Activated CD8-positive, alpha-beta T cell treated with anti-CD3 and anti-CD28 coated beads, Interleukin-2, amount 10 ng/mL, durations not matched to agents 7 days and 5 days (primary cell): ENCODE data around the gene PCGF3. TPM values are rescaled to one million over a fixed set of nuclear protein-coding genes. Genes with fewer than 3 reads are reported as not detected.
"Not testable (repeated sequence)": the region's sequence is repeated elsewhere in the genome, so short reads cannot be mapped to it uniquely, and the experiment has no call there.

Experiments
- ATAC-seq: fragments of 150-1000 bp; cut with Tn5 transposase; one replicate; pipeline ENCODE4 v1.10.0; 2021; ENCODE audit warnings: moderate library complexity
- CTCF ChIA-PET: fragments of 350-600 bp; sonication (Branson Sonifier 250); formaldehyde crosslinking; loops from one replicate; lab custom pipeline; 2021; ENCODE audit warnings: antibody characterized with exemption; lab: Charles Lee
- POLR2A ChIA-PET: fragments of 350-600 bp; sonication (Branson Sonifier 250); formaldehyde crosslinking; loops from one replicate; lab custom pipeline; 2021; ENCODE audit warnings: antibody characterized with exemption; lab: Charles Lee
- DNase-seq: peaks from one replicate; pipeline ENCODE4 v3.0.0-alpha.2; 2020
- H3K27ac Mint-ChIP-seq: one replicate; pipeline ENCODE4 v1.8.0; 2021; ENCODE audit warnings: mild to moderate bottlenecking, mixed read lengths
- H3K27me3 Mint-ChIP-seq: one replicate; pipeline ENCODE4 v1.8.0; 2021; ENCODE audit warnings: low read depth, mixed read lengths
- H3K36me3 Mint-ChIP-seq: one replicate; pipeline ENCODE4 v1.8.0; 2021; ENCODE audit warnings: low read depth, mixed read lengths
- H3K4me1 Mint-ChIP-seq: one replicate; pipeline ENCODE4 v1.8.0; 2021; ENCODE audit warnings: low read depth, mixed read lengths
- H3K4me3 Mint-ChIP-seq: one replicate; pipeline ENCODE4 v1.8.0; 2021; ENCODE audit warnings: mild to moderate bottlenecking, mixed read lengths
- H3K9me3 Mint-ChIP-seq: one replicate; pipeline ENCODE4 v1.8.0; 2022; ENCODE audit warnings: mixed read lengths; ENCODE audit not compliant: insufficient read depth
- total RNA-seq, 2 experiments: library from RNA; stranded (reverse); gene quantifications; one replicate each; pipeline ENCODE4 v1.2.3, GENCODE V29; 2021

The PCGF3 gene
- total RNA-seq, 2 experiments from 2014 or later = 33.5 to 36.2 TPM

DNA sequence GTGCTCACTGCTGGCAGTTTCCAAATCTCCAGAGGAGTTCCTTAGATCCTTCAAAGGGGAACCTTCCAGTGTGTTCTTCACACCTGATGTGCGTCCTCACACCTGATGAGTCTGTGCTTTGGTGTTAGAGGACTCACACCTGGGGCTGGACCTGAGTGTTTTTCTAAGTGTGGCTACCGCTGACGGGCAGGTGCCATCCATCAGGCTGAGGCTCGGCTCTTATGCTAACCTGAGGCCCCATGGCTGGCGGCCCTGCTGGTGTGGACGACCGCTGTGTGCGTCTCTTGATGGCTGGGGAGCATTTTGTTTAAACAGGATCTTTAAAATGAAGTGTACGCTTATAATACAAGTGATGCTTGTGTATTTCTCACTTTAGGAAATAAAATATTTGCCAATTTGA, 28.4 kb downstream of the PCGF3 start:
- no peak for ATAC-seq

DNA sequence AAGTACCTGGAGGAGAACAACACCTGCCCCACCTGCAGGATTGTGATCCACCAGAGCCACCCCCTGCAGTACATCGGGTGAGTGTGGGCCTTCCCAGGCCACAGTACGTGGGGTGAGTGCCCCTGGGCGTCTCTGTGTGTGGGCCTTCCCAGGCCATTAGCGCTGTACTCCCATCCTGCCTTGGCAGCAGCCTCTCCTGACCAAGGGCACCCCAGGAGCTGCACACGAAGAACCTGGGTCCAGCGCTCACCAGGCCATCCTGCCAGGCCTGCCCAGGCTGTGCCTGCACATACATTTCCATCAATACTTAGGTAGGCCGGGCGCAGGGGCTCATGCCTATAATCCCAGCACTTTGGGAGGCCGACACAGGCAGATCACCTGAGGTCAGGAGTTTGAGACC, 29.3 kb downstream of the PCGF3 start:
- H3K27me3 Mint-ChIP-seq = no peaks in the 10 kb centered on the region
- ChIA-PET CTCF (no interaction called here), POLR2A (interaction anchor here (0.7 kb wide), 1 partner anchor 17 kb away, joined by 3 read pairs; no protein-coding TSS in a partner anchor)
- H3K27ac Mint-ChIP-seq = no peak overlapping the region
- peaks cover 38% of the 10 kb centered on the region for H3K36me3 Mint-ChIP-seq
- DNase-seq (no peak), ATAC-seq (no peak)
- no peak overlapping the region for H3K4me3 Mint-ChIP-seq
- H3K9me3 Mint-ChIP-seq = no peaks in the 10 kb centered on the region
- no peaks in the 10 kb centered on the region for H3K4me1 Mint-ChIP-seq

More for the DNA sequence above, 28.4 kb downstream of the PCGF3 start:
- no peak for DNase-seq
- no peaks in the 10 kb centered on the region for H3K9me3 Mint-ChIP-seq
- CTCF ChIA-PET = no interaction called here
- no peak overlapping the region for H3K27ac Mint-ChIP-seq
- H3K36me3 Mint-ChIP-seq = peaks cover 34% of the 10 kb centered on the region
- POLR2A ChIA-PET = no interaction called here
- H3K4me1 Mint-ChIP-seq = no peaks in the 10 kb centered on the region
- no peak overlapping the region for H3K4me3 Mint-ChIP-seq
- H3K27me3 Mint-ChIP-seq = no peaks in the 10 kb centered on the region

DNA sequence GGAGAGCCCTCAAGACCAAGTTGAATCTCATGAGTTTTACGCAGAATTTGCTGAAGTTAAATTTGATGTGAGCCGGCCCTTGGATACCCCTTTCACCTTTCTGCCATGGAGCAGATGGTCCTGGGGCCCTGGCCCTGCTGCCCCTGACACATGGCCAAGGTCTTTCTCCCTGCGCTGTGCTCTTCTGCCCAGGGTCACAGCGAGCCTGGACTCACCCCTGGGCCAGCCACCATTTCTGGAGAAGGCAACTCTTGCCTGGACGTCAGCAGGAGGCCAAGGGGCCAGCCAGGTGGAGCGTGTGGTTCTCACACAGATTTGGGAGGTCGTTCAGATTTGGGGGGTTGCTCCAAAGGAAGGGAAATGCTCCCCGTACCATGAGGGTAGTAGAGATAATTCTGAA, 30.0 kb downstream of the PCGF3 start:
- Mint-ChIP-seq H3K27ac (no peak overlapping the region), H3K27me3 (no peaks in the 10 kb centered on the region), H3K36me3 (peaks cover 36% of the 10 kb centered on the region), H3K9me3 (no peaks in the 10 kb centered on the region), H3K4me3 (no peak overlapping the region), H3K4me1 (no peaks in the 10 kb centered on the region)
- ChIA-PET POLR2A (no interaction called here), CTCF (no interaction called here)
- ATAC-seq (no peak), DNase-seq (no peak)

DNA sequence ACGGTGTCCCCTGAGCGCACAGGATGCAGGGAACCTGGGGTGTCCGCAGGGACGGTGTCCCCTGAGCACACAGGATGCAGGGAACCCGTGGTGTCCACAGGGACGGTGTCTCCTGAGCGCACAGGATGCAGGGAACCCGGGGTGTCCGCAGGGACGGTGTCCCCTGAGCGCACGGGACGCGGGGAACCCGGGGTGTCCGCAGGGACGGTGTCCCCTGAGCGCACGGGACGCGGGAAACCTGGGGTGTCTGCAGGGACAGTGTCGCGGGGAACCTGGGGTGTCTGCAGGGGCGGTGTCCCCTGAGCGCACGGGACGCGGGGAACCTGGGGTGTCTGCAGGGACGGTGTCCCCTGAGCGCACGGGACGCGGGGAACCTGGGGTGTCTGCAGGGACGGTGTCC, 30.9 kb downstream of the PCGF3 start:
- DNase-seq, H3K4me3 Mint-ChIP-seq, CTCF ChIA-PET, H3K27me3 Mint-ChIP-seq, POLR2A ChIA-PET, ATAC-seq, H3K4me1 Mint-ChIP-seq, H3K9me3 Mint-ChIP-seq, H3K27ac Mint-ChIP-seq: not testable (repeated sequence)
- peaks cover 31% of the 10 kb centered on the region for H3K36me3 Mint-ChIP-seq

DNA sequence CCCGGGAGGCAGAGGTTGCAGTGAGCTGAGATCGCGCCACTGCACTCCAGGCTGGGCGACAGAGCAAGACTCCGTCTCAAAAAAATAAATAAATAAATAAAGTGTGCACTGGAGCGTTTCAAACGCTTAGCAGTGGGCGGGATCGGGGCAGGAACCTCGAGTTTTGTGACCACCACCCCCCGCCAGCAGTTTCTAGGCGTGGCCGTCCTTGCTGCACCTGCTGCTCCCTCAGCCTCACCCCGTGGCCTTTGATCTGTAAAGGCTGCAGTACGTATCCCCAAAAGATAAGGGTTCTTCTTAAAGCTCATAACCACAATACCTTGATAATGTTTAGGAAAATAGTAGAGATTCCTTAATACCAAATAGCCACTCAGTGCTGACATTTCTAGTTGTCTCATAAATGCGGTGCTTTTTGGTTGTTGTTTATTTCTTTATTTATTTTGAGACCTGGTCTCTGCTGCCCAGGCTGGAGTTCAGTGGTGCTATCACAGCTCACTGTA, 33.2 kb downstream of the PCGF3 start:
- Mint-ChIP-seq H3K9me3 (no peaks in the 10 kb centered on the region), H3K4me1 (no peaks in the 10 kb centered on the region), H3K4me3 (no peak overlapping the region), H3K36me3 (peaks cover 30% of the 10 kb centered on the region), H3K27me3 (no peaks in the 10 kb centered on the region), H3K27ac (no peak overlapping the region)
- ChIA-PET POLR2A (no interaction called here), CTCF (no interaction called here)
- DNase-seq = no peak
- ATAC-seq = no peak

DNA sequence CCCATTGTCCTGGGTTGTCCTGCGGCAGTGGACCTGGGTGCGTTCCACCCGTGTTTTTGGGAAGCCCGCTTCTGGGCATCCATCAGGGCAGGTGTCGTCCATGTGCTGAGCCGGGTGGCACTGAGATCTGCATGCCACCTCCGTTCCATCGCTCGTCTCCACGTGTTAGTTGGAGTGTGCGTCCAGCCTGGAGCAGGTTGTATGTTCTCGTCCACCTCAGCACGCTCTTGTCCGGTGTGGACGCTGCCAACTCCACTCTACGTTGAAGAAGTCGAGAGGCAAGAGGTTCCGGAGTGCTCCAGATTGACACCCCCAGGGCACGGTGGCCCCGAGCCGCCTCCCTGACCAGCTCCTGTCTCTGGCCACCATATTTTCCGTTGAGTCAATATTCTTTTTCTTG, 33.9 kb downstream of the PCGF3 start:
- ATAC-seq (no peak), DNase-seq (no peak)
- Mint-ChIP-seq H3K27ac (no peak overlapping the region), H3K4me1 (no peaks in the 10 kb centered on the region), H3K36me3 (peaks cover 30% of the 10 kb centered on the region), H3K27me3 (no peaks in the 10 kb centered on the region), H3K4me3 (no peak overlapping the region), H3K9me3 (no peaks in the 10 kb centered on the region)
- CTCF ChIA-PET = no interaction called here
- POLR2A ChIA-PET = interaction anchor here (1.0 kb wide), 1 partner anchor 192 kb away, joined by 3 read pairs; the partner anchor contains the start of gene GAK

DNA sequence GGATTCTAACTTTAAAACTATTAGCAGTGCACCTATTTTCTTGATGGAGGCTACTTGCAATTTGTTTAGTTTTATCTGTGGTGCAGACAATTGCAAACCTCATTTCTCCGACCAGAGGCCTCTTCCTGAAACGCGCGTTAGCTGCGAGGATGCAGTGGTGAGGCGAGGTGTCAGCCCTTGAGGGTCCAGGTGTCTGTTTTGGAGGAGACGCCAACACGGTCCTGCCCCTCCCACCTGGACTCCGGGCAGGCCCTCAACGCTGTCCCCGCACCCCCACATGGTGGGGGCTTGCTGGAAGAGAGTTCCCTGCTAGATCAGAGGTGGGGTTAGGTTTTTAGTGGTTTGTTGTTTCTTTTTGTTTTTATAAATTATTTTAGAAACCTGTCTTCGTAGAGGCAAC, 34.4 kb downstream of the PCGF3 start:
- H3K4me3 Mint-ChIP-seq = no peak overlapping the region
- POLR2A ChIA-PET = interaction anchor here (1.0 to 1.1 kb wide), 2 partner anchors 39 to 192 kb away, joined by 3 read pairs; partner anchors contain the start of gene GAK
- no peaks in the 10 kb centered on the region for H3K9me3 Mint-ChIP-seq
- H3K27me3 Mint-ChIP-seq = no peaks in the 10 kb centered on the region
- peaks cover 25% of the 10 kb centered on the region for H3K36me3 Mint-ChIP-seq
- DNase-seq = no peak
- H3K4me1 Mint-ChIP-seq = no peaks in the 10 kb centered on the region
- no peak for ATAC-seq
- no peak overlapping the region for H3K27ac Mint-ChIP-seq
- CTCF ChIA-PET = interaction anchor here (1.4 kb wide), 1 partner anchor 139 kb away, joined by 3 read pairs; no protein-coding TSS in a partner anchor

DNA sequence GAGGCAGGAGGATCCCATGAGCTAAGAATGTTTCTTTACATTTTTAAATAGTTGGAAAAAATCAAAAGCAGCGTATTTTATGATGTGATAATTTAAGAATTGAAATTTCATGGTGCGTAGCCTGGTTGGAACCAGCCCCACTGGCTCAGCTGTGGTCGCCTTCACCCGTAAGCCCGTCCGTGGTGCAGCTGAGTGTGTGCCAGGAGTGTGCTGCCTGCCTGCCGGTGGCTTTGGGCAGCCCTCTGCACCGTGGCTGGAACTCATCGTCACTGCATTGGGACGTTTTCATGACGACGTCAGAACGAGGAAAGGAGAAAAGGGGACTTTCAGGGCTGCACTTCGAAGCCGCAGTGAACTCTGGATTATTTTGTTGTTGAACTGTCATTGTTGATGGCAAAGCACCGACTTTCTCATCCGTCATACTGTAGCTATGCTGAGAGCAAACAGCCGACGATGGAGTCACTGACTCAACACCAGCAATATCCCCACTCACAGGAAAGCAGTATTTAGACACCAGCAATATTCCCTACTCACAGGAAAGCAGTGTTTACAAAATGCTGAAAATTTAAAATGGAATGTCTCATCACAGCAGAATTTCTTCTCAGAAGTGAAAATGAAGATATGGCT, 35.1 kb downstream of the PCGF3 start:
- H3K27me3 Mint-ChIP-seq = no peaks in the 10 kb centered on the region
- no peak for DNase-seq
- ATAC-seq = no peak
- no peak overlapping the region for H3K27ac Mint-ChIP-seq
- peaks cover 20% of the 10 kb centered on the region for H3K36me3 Mint-ChIP-seq
- H3K4me3 Mint-ChIP-seq = no peak overlapping the region
- no peaks in the 10 kb centered on the region for H3K4me1 Mint-ChIP-seq
- no peaks in the 10 kb centered on the region for H3K9me3 Mint-ChIP-seq
- ChIA-PET POLR2A (interaction anchor here (0.6 to 1.1 kb wide), 2 partner anchors 39 to 76 kb away, joined by 3 read pairs; no protein-coding TSS in a partner anchor), CTCF (interaction anchor here (0.7 to 1.5 kb wide), 3 partner anchors 9 to 247 kb away, joined by 3 to 6 read pairs (median 4); partner anchors contain the start of gene IDUA)

DNA sequence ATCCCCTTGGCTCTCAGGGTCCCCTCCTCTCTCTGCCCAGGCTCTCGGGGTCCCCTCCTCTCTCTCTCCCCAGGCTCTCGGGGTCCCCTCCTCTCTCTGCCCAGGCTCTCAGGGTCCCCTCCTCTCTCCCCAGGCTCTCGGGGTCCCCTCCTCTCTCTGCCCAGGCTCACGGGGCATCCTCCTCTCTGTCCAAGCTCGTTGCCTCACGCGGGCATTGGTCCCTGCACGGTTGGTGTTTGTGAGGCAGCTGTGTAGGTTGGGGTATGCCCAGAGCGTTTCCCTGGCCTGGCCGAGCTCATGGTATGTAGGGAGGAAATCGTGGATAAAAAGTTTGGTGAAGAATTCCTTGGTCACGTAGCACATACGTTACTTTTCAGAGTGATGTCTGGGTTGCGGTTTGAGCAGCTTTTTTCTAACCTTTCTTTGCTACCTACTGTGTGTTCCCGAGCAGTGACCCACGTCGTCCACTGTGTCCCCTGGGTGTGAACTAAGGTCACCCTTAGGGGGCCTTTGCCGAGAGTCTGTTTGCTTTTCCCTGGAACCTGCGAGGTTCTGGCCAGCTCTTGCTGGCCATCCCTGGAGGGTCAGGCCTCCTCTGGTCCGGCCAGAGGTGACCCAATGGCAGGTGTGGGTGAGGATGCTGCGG, 36.6 kb downstream of the PCGF3 start:
- CTCF ChIA-PET = interaction anchor here (0.6 to 2.1 kb wide), 25 partner anchors 8 to 1103 kb away, joined by 3 to 34 read pairs (median 4); partner anchors contain the start of genes ATP5ME, DGKQ, IDUA and MYL5
- no peak overlapping the region for H3K27ac Mint-ChIP-seq
- DNase-seq (no peak), ATAC-seq (no peak)
- H3K36me3 Mint-ChIP-seq = peaks cover 20% of the 10 kb centered on the region
- H3K27me3 Mint-ChIP-seq = no peaks in the 10 kb centered on the region
- POLR2A ChIA-PET = interaction anchor here (0.8 to 1.2 kb wide), 3 partner anchors 11 to 190 kb away, joined by 3 read pairs; partner anchors contain the start of genes GAK and TMEM175
- no peak overlapping the region for H3K4me3 Mint-ChIP-seq
- no peaks in the 10 kb centered on the region for H3K4me1 Mint-ChIP-seq
- no peaks in the 10 kb centered on the region for H3K9me3 Mint-ChIP-seq

DNA sequence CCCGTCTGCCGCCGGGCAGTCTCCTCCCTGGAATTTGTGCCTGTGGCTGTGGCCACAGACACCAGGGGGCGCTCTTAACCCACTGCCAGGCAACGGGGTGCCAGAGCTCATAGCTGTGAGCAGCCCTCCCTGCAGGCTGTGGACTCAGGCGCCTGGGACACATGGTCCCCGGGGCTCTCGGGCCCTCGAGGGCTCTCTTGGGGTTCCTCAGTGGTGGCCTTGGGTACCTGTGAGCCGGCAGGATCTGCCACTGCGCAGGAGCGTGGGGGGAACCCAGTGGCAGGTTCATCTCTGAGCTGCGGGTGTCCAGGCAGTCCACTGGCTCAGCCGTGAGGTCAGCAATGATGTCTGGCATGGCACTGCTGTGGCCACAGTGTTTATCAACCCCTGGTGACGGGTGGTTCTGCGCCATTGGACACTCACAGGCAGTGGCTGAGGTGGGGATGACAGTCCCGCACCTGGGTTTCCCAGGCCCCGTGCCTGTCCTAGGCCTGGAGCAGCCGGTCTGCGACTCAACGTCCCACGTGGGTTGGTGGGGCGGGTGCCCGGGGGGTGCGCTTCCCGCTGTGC, 37.2 kb downstream of the PCGF3 start:
- DNase-seq (peak; percentile 82), ATAC-seq (peak; percentile 90)
- H3K9me3 Mint-ChIP-seq = no peaks in the 10 kb centered on the region
- H3K4me3 Mint-ChIP-seq = no peak overlapping the region
- POLR2A ChIA-PET = interaction anchor here (1.0 to 1.2 kb wide), 2 partner anchors 10 to 189 kb away, joined by 3 read pairs; partner anchors contain the start of genes GAK and TMEM175
- H3K27ac Mint-ChIP-seq = no peak overlapping the region
- no peaks in the 10 kb centered on the region for H3K4me1 Mint-ChIP-seq
- H3K36me3 Mint-ChIP-seq = peaks cover 22% of the 10 kb centered on the region
- CTCF ChIA-PET = interaction anchor here (0.6 to 2.1 kb wide), 24 partner anchors 10 to 1102 kb away, joined by 3 to 34 read pairs (median 4); partner anchors contain the start of genes ATP5ME, DGKQ, GAK and IDUA
- H3K27me3 Mint-ChIP-seq = no peaks in the 10 kb centered on the region

DNA sequence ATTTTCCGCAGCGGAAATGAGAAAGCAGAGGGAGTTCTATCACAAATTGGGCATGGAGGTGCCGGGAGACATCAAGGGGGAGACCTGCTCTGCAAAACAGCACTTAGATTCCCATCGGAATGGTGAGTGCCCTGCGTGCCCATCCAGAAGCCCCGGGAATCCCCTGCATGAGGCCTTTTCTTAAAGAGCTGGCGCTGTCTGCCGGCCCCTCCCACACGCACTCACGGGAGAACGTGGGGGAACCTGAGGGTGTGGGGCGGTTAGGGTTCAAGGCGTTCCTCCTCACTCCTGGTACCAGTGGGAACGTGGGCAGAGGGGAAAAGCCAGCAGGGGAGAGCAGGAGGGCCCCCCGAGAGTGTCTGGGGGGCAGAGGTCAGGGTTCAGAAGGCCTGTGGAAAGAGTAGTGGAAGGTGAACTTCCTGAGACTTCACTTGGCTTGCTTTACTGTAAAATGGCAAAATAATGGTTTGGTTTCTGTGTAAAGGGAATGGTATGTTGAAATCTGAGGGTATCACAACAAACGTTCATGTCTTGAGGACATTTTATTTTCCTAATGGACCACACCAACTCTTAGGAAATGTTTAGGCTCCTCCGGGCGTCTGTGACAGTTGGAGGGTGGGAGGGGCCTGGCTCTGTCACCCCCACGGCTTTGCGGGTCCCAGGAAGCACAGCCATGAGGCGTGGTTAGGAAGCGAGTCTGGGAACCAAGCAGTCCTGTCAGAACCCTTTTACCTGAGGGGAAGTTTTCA, 38.0 kb downstream of the PCGF3 start:
- Mint-ChIP-seq H3K4me3 (no peak overlapping the region), H3K27ac (peak overlapping the region; percentile 6), H3K9me3 (no peaks in the 10 kb centered on the region), H3K27me3 (no peaks in the 10 kb centered on the region), H3K36me3 (peaks cover 27% of the 10 kb centered on the region), H3K4me1 (no peaks in the 10 kb centered on the region)
- ChIA-PET CTCF (interaction anchor here (1.2 to 2.1 kb wide), 6 partner anchors 24 to 243 kb away, joined by 3 to 34 read pairs (median 6); partner anchors contain the start of genes DGKQ and IDUA), POLR2A (interaction anchor here (1.0 to 1.2 kb wide), 2 partner anchors 9 to 189 kb away, joined by 3 read pairs; partner anchors contain the start of genes GAK and TMEM175)
- ATAC-seq (no peak), DNase-seq (no peak)
